ENCODE data around the gene VSTM2B. TPM values are rescaled to one million over a fixed set of nuclear protein-coding genes. Genes with fewer than 3 reads are reported as not detected.

Gene VSTM2B
- total RNA-seq, 1 experiment from 2014 or later: not detected

DNA sequence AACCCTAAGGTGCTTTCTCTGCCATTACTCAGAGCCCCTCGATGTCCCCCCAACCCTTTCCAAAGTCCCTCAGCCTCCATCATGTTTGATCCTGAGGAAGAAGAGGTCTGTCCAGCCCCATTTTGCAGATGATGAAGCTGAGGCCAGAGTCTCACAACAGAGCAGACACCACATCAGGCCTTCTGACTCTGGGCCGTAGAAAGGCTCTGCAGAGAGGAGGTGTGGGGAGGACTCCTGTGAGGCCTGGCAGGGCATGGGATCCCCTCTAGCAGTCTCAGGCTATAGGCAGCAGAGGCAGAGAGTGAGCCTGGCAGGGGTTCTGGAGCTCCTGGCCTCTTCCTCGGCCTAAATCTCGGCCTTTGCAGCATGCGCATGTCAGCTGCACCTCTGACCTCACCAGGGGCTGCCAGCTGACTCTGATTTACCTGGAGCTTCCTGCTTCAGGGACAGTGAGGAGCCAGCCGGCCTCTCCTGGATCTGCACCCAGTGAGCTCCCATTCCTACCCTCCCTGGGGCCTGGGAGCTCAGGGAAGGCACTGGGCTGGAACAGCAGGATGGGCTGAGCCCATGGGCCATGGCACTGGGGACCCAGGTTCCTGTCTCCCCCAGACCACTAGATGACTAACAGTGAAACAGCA lies 41.7 kb upstream of the VSTM2B start:
- Histone ChIP-seq H3K9me3 (ENCODE audit: control insufficient read depth, insufficient read depth, low read depth, low read length) (peaks cover 5% of the 10 kb centered on the region; the same call in 1 of the 2 replicates), H3K4me3 (ENCODE audit: low read depth in 2 of 2, low read length in 2 of 2) (no peak overlapping the region), H3K4me1 (ENCODE audit: control insufficient read depth, insufficient read depth, low read length) (no peaks in the 10 kb centered on the region), H3K27me3 (ENCODE audit: control insufficient read depth, insufficient read depth, low read length) (peaks cover under 1% of the 10 kb centered on the region; the same call in 1 of the 2 replicates), H3K27ac (ENCODE audit: low read length) (no peak overlapping the region), H3K36me3 (ENCODE audit: control insufficient read depth, insufficient read depth, low read length) (no peaks in the 10 kb centered on the region)
- ChIA-PET CTCF (no interaction called here), POLR2A (no interaction called here)
- in situ Hi-C loops (cut with HindIII; ENCODE audit: low pct_unique_long_range_greater_than_20kb, low sequenced_read_pairs): no loop called here
- DNase-seq (ENCODE audit: low read depth, low spot score) (no peak), ATAC-seq (peak; percentile 33; the same call in 1 of the 2 replicates)
- no TSS peak for BruUV-seq (replicated peaks)
- no peak for TF ChIP-seq SIN3A (IDR thresholded peaks at IDR 0.05; ENCODE audit: borderline replicate concordance, insufficient read depth, low read depth, low read length)
- TF ChIP-seq, protein P1, sequence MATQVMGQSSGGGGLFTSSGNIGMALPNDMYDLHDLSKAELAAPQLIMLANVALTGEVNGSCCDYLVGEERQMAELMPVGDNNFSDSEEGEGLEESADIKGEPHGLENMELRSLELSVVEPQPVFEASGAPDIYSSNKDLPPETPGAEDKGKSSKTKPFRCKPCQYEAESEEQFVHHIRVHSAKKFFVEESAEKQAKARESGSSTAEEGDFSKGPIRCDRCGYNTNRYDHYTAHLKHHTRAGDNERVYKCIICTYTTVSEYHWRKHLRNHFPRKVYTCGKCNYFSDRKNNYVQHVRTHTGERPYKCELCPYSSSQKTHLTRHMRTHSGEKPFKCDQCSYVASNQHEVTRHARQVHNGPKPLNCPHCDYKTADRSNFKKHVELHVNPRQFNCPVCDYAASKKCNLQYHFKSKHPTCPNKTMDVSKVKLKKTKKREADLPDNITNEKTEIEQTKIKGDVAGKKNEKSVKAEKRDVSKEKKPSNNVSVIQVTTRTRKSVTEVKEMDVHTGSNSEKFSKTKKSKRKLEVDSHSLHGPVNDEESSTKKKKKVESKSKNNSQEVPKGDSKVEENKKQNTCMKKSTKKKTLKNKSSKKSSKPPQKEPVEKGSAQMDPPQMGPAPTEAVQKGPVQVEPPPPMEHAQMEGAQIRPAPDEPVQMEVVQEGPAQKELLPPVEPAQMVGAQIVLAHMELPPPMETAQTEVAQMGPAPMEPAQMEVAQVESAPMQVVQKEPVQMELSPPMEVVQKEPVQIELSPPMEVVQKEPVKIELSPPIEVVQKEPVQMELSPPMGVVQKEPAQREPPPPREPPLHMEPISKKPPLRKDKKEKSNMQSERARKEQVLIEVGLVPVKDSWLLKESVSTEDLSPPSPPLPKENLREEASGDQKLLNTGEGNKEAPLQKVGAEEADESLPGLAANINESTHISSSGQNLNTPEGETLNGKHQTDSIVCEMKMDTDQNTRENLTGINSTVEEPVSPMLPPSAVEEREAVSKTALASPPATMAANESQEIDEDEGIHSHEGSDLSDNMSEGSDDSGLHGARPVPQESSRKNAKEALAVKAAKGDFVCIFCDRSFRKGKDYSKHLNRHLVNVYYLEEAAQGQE (IDR thresholded peaks at IDR 0.05; ENCODE audit: insufficient read depth in 1 of 2, low read depth in 2 of 2, low read length in 1 of 2): no peak
- no peak for TF ChIP-seq POLR2AphosphoS5 (IDR thresholded peaks at IDR 0.05; ENCODE audit: low read depth, low read length)
- TF ChIP-seq TCF7L2 (IDR thresholded peaks at IDR 0.05; ENCODE audit: low read depth, low read length): no peak
- TF ChIP-seq, protein P2, sequence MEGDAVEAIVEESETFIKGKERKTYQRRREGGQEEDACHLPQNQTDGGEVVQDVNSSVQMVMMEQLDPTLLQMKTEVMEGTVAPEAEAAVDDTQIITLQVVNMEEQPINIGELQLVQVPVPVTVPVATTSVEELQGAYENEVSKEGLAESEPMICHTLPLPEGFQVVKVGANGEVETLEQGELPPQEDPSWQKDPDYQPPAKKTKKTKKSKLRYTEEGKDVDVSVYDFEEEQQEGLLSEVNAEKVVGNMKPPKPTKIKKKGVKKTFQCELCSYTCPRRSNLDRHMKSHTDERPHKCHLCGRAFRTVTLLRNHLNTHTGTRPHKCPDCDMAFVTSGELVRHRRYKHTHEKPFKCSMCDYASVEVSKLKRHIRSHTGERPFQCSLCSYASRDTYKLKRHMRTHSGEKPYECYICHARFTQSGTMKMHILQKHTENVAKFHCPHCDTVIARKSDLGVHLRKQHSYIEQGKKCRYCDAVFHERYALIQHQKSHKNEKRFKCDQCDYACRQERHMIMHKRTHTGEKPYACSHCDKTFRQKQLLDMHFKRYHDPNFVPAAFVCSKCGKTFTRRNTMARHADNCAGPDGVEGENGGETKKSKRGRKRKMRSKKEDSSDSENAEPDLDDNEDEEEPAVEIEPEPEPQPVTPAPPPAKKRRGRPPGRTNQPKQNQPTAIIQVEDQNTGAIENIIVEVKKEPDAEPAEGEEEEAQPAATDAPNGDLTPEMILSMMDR (IDR thresholded peaks at IDR 0.05): no peak
- intact Hi-C loops (cut with micrococcal nuclease; ENCODE audit: unreplicated experiment): no loop called here

DNA sequence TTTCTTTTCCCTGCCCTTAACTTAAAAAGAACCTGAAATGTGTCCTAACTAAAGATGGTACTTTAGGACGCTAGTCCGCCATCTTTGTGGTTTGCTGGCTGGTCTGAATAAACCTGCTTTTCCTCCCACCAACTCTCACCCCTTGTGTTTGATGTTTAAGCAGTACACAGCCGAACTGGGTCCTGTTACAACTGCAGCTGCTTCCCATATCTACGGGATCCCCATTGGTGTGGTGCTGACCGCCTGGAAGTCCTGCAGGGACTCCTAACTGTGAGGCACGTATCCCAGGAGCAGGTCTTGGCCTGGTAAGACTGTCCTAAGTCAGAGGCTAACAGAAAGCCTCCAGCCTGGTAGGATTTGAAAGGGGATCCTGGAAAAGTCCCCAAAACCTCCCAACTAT lies 40.9 kb upstream of the VSTM2B start:
- Histone ChIP-seq H3K36me3 (ENCODE audit: control insufficient read depth, insufficient read depth, low read length) (no peaks in the 10 kb centered on the region), H3K27ac (ENCODE audit: low read length) (no peak overlapping the region), H3K4me1 (ENCODE audit: control insufficient read depth, insufficient read depth, low read length) (no peaks in the 10 kb centered on the region), H3K9me3 (ENCODE audit: control insufficient read depth, insufficient read depth, low read depth, low read length) (peaks cover 5% of the 10 kb centered on the region; the same call in 1 of the 2 replicates), H3K4me3 (ENCODE audit: low read depth in 2 of 2, low read length in 2 of 2) (no peak overlapping the region), H3K27me3 (ENCODE audit: control insufficient read depth, insufficient read depth, low read length) (peaks cover 4% of the 10 kb centered on the region)
- BruUV-seq (replicated peaks): no TSS peak
- DNase-seq (ENCODE audit: low read depth, low spot score) (no peak), ATAC-seq (no peak)
- ChIA-PET POLR2A (no interaction called here), CTCF (interaction anchor here (0.6 kb wide), 1 partner anchor 10 kb away, joined by 4 read pairs; no protein-coding TSS in a partner anchor)
- TF ChIP-seq POLR2AphosphoS5 (IDR thresholded peaks at IDR 0.05; ENCODE audit: low read depth, low read length) (no peak), SIN3A (IDR thresholded peaks at IDR 0.05; ENCODE audit: borderline replicate concordance, insufficient read depth, low read depth, low read length) (no peak), TCF7L2 (IDR thresholded peaks at IDR 0.05; ENCODE audit: low read depth, low read length) (no peak)
- TF ChIP-seq, protein P1 (IDR thresholded peaks at IDR 0.05; ENCODE audit: insufficient read depth in 1 of 2, low read depth in 2 of 2, low read length in 1 of 2): no peak
- TF ChIP-seq, protein P2 (IDR thresholded peaks at IDR 0.05): no peak
- in situ Hi-C loops (cut with HindIII; ENCODE audit: low pct_unique_long_range_greater_than_20kb, low sequenced_read_pairs) (no loop called here), intact Hi-C loops (cut with micrococcal nuclease; ENCODE audit: unreplicated experiment) (no loop called here)
